Fibroblast of lung (primary cell): ENCODE results near the gene STARD4. TPM values are rescaled to one million over a fixed set of nuclear protein-coding genes. Genes with fewer than 3 reads are reported as not detected.

ENCODE experiments used
- DNase-seq, 2 donors: peaks; one replicate each; pipeline versions ENCODE4 v3.0.0 to v3.0.0-alpha.2; 2010; ENCODE audit warnings: low read depth in 2 of 2
- H2AFZ ChIP-seq: 2 replicates; pipeline ENCODE4 v1.5.1; 2012; ENCODE audit warnings: low read length, control low read depth, inconsistent platforms
- H3K27ac ChIP-seq: 2 replicates; pipeline ENCODE4 v1.5.1; 2011; ENCODE audit warnings: low read length, control low read depth; ENCODE audit not compliant: insufficient read depth
- H3K27me3 ChIP-seq: 2 replicates; pipeline ENCODE4 v1.5.1; 2011; ENCODE audit warnings: mild to moderate bottlenecking, low read length; ENCODE audit not compliant: control insufficient read depth, insufficient read depth
- H3K36me3 ChIP-seq: 2 replicates; pipeline ENCODE4 v1.5.1; 2011; ENCODE audit warnings: low read length; ENCODE audit not compliant: control insufficient read depth, insufficient read depth
- H3K4me1 ChIP-seq: 2 replicates; pipeline ENCODE4 v1.5.1; 2011; ENCODE audit warnings: low read length; ENCODE audit not compliant: control insufficient read depth, insufficient read depth; ENCODE audit errors: extremely low read depth
- H3K4me2 ChIP-seq: 2 replicates; pipeline ENCODE4 v1.5.1; 2011; ENCODE audit warnings: low read length, control low read depth; ENCODE audit not compliant: insufficient read depth; ENCODE audit errors: extremely low read depth
- H3K4me3 ChIP-seq, 4 experiments: fragments of 200-600 bp in 1 of 4; sonication (generic) in 1 of 4; replicated peaks in 1 of 4; 2 replicates each; pipeline ENCODE4 v1.5.1; 2011 to 2016; ENCODE audit warnings: low read length in 4 of 4, low read depth in 3 of 4, mild to moderate bottlenecking in 3 of 4, control low read depth in 2 of 4, inconsistent platforms in 1 of 4, mixed read lengths in 1 of 4; ENCODE audit not compliant: insufficient read depth in 1 of 4; ENCODE audit errors: control extremely low read depth in 1 of 4
- H3K79me2 ChIP-seq: 2 replicates; pipeline ENCODE4 v1.5.1; 2012; ENCODE audit warnings: mild to moderate bottlenecking, low read length, inconsistent platforms; ENCODE audit not compliant: control insufficient read depth, insufficient read depth
- H3K9ac ChIP-seq: 2 replicates; pipeline ENCODE4 v1.5.1; 2011; ENCODE audit warnings: mild to moderate bottlenecking, low read length, control low read depth; ENCODE audit not compliant: insufficient read depth
- H3K9me3 ChIP-seq: 2 replicates; pipeline ENCODE4 v1.5.1; 2012; ENCODE audit warnings: low read depth, low read length; ENCODE audit not compliant: control insufficient read depth, insufficient read depth
- H4K20me1 ChIP-seq: 2 replicates; pipeline ENCODE4 v1.5.1; 2011; ENCODE audit warnings: low read length; ENCODE audit not compliant: control insufficient read depth, insufficient read depth; ENCODE audit errors: extremely low read depth
- CTCF ChIP-seq, 2 donors: IDR thresholded peaks in 1 of 2; conservative IDR thresholded peaks in 1 of 2; 1 replicate in 1 of 2; 2 replicates in 1 of 2; pipeline ENCODE4 v1.5.1; 2011 to 2012; ENCODE audit warnings: low read length in 2 of 2, control low read depth in 1 of 2, inconsistent platforms in 1 of 2, low read depth in 1 of 2, mild to moderate bottlenecking in 1 of 2
- EZH2 ChIP-seq: IDR thresholded peaks from 2 replicates; pipeline ENCODE4 v1.5.1; 2012; ENCODE audit warnings: low read length, control low read depth, mild to moderate bottlenecking; ENCODE audit errors: missing control alignments
- polyA plus RNA-seq, 2 donors: library from polyadenylated mRNA; depleted of rRNA in 1 of 2; stranded (reverse) in 1 of 2; unstranded in 1 of 2; fragments of >200 nt; gene quantifications; 2 replicates each; pipeline ENCODE4 v1.2.1, GENCODE V29; 2011 to 2012; ENCODE audit warnings: missing spikeins in 1 of 2
- total RNA-seq: library from RNA; depleted of rRNA; stranded (reverse); fragments of >200 nt; gene quantifications from 2 replicates; pipeline ENCODE4 v1.2.1, GENCODE V29; 2014

Gene STARD4
- total and polyA plus RNA-seq, 2 donors (not counting 1 experiment from before 2014, with no cell fraction given): 74.6 to 154 TPM

- Histone ChIP-seq H2AFZ (no peak overlapping the region), H3K4me3 (no peak overlapping the region), H3K4me2 (peak overlapping the region; percentile 39), H3K27me3 (no peaks in the 10 kb centered on the region), H3K4me1 (peaks cover 2% of the 10 kb centered on the region), H3K27ac (no peak overlapping the region), H3K9ac (no peak overlapping the region), H3K79me2 (no peaks in the 10 kb centered on the region), H4K20me1 (no peaks in the 10 kb centered on the region), H3K36me3 (no peaks in the 10 kb centered on the region), H3K9me3 (no peaks in the 10 kb centered on the region)
- DNase-seq: peak in 1 of 2 donors; percentile 76
- no peak for TF ChIP-seq CTCF (conservative IDR thresholded peaks at IDR 0.05 in 1 of 2, IDR thresholded peaks at IDR 0.05 in 1 of 2; ENCODE audit: low read depth in 1 of 2, low read length in 2 of 2)
- TF ChIP-seq EZH2: no peak
Observed at GRCh38 chr5:111453295-111453694, 59.0 kb downstream of the STARD4 start.

- Histone ChIP-seq H3K36me3 (no peaks in the 10 kb centered on the region), H3K27ac (no peak overlapping the region), H3K79me2 (no peaks in the 10 kb centered on the region), H4K20me1 (no peaks in the 10 kb centered on the region), H3K9ac (no peak overlapping the region), H3K9me3 (no peaks in the 10 kb centered on the region), H3K4me1 (no peaks in the 10 kb centered on the region), H3K4me2 (no peak overlapping the region), H3K27me3 (no peaks in the 10 kb centered on the region), H3K4me3 (no peak overlapping the region), H2AFZ (no peak overlapping the region)
- DNase-seq: no peak
- no peak for TF ChIP-seq CTCF (conservative IDR thresholded peaks at IDR 0.05 in 1 of 2, IDR thresholded peaks at IDR 0.05 in 1 of 2; ENCODE audit: low read depth in 1 of 2, low read length in 2 of 2)
- no peak for TF ChIP-seq EZH2
Observed at GRCh38 chr5:111447822-111448221, 64.5 kb downstream of the STARD4 start.

- no peak overlapping the region for H3K9ac ChIP-seq
- H3K27ac ChIP-seq: no peak overlapping the region
- H3K4me2 ChIP-seq: no peak overlapping the region
- no peaks in the 10 kb centered on the region for H3K27me3 ChIP-seq
- no peaks in the 10 kb centered on the region for H3K4me1 ChIP-seq
- no peaks in the 10 kb centered on the region for H3K79me2 ChIP-seq
- no peaks in the 10 kb centered on the region for H3K9me3 ChIP-seq
- no peak for TF ChIP-seq CTCF (conservative IDR thresholded peaks at IDR 0.05 in 1 of 2, IDR thresholded peaks at IDR 0.05 in 1 of 2; ENCODE audit: low read depth in 1 of 2, low read length in 2 of 2)
- peak in 1 of 2 donors; percentile 38 for DNase-seq
- H3K4me3 ChIP-seq: no peak overlapping the region
- no peaks in the 10 kb centered on the region for H3K36me3 ChIP-seq
- H4K20me1 ChIP-seq: no peaks in the 10 kb centered on the region
- no peak overlapping the region for H2AFZ ChIP-seq
Observed at GRCh38 chr5:111447099-111447498, 65.2 kb downstream of the STARD4 start.

Other genes starting within 250 kb of the STARD4 start
- 56.8 and 86.0 TPM in 2 replicates for gene NREP, start 244.7 kb upstream of the STARD4 start, total RNA-seq
- gene NREP, start 244.7 kb upstream of the STARD4 start, polyA plus RNA-seq: 149 and 364 TPM in 2 replicates